VCaP (cell line): ENCODE measurements around the gene ABCC8.

Experiments used
- H3K27ac ChIP-seq: fragments of 450-650 bp; 2 replicates; pipeline ENCODE4 v1.5.1; 2017
- TF ChIP-seq, protein P1 (sequence below): fragments of 450-650 bp; conservative IDR thresholded peaks from 2 replicates; pipeline ENCODE4 v1.5.1; 2017; ENCODE audit warnings: mild to moderate bottlenecking, moderate library complexity

Gene ABCC8

DNA sequence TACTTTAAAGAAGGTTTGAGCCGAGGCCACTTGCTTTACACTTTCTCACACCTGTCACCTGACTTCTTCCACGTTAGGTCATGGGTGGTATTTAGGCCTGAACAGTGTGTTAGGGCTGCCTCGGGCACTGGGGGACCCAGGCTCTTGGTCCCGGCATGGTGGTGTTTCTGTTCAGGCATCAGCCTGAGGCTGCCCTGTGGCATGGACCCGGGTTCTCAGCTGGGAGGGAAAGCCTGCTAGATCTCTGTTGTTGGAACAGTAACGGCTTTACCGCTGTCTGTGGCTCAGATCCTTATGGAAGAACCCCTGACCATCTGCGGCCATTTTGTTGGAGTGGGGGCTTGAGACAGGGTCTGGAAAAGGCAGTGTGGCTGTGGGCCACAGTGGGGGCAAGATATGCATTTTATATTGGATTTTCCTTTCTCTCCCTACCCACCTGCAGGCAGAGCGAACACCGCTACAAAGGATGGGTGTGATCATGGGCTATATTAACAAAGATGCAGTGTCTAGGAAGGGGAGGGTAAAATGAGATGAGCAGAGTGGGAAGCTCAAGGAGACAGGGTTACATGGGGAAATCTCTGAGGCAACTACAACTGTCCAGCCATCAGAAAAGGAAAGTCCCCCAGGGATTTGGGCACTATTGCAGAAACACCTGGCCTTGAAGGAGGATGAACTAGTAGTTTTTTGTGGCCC, 86.5 kb downstream of the ABCC8 start:
- TF ChIP-seq, protein P1, sequence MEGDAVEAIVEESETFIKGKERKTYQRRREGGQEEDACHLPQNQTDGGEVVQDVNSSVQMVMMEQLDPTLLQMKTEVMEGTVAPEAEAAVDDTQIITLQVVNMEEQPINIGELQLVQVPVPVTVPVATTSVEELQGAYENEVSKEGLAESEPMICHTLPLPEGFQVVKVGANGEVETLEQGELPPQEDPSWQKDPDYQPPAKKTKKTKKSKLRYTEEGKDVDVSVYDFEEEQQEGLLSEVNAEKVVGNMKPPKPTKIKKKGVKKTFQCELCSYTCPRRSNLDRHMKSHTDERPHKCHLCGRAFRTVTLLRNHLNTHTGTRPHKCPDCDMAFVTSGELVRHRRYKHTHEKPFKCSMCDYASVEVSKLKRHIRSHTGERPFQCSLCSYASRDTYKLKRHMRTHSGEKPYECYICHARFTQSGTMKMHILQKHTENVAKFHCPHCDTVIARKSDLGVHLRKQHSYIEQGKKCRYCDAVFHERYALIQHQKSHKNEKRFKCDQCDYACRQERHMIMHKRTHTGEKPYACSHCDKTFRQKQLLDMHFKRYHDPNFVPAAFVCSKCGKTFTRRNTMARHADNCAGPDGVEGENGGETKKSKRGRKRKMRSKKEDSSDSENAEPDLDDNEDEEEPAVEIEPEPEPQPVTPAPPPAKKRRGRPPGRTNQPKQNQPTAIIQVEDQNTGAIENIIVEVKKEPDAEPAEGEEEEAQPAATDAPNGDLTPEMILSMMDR = no peak
- H3K27ac ChIP-seq = peak overlapping the region; percentile 77

DNA sequence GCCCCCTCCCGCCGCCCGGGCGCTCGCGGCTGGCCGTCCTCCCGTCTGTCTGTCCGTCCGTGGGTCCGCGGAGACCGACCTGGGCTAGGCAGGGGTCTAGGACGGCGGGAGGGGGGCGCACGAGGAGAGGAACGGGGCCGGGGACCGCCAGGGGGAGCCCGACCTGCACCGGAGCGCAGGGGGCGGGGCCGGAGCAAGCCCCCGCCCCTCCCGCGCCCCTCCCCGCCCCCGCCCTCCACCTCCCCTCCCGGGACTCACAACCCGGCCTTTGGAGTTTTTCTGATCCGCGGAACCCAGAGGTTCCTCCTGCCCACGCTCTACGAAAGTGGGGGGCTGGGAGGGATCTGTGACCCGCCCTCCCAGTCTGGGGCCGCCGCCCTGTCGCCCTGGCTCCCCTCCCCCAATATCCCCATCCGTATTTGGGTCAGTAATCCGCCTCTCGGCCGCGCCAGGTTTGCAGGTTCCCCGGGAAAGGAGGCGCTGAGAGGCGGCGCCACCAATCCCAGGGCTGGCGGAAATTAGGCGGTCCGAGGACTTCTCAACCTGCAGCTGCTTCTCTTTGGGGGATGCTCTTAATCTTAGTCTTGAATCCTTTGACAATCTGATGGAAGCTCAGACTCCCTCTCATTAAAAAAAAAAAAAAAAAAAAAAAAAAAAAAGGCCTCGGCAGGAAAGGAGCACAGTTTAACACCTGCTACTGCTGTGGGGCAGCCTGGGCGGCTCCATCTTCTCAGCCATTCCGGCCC, 87.3 kb downstream of the ABCC8 start:
- H3K27ac ChIP-seq = peak overlapping the region; percentile 77
- TF ChIP-seq, protein P1 = peak; percentile 91

DNA sequence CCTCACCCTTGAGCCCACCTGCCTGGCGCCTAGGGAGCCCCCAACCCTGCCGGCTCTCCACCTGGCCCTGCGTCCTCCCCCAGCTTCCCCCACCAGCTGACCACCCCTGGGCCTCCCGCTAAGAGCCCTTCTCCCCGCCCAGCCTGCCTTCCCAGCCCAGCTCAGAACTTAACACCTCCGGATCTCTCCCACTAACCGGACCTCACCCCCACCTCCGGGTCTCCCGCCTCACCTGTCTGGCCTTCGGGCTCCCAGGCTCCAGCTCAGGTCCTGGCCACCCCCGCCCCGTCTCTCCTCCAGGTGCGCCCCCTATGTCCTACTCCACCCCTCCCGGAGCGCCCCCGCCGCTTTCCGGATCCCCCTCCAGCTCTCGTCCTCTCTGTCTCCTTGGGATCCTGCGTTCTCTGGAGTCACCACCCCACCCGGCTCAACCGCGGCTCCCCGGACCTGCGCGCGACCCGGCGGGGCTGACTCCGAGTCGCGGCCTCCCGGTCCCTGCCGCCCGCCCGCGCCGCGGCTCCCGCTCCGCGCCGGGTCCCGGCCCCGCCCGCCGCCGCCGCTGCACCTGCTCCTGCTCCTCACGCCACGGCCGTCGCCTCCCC, 87.9 kb downstream of the ABCC8 start, which contains the start of gene KCNJ11:
Gene KCNJ11, minus strand, starts transcription at position 51 of the 602 bp plus-strand sequence. CDS start 568 bp downstream, outside the sequence.
- H3K27ac ChIP-seq = peak within 1 kb of the TSS; percentile 77
- TF ChIP-seq, protein P1 = no peak

DNA sequence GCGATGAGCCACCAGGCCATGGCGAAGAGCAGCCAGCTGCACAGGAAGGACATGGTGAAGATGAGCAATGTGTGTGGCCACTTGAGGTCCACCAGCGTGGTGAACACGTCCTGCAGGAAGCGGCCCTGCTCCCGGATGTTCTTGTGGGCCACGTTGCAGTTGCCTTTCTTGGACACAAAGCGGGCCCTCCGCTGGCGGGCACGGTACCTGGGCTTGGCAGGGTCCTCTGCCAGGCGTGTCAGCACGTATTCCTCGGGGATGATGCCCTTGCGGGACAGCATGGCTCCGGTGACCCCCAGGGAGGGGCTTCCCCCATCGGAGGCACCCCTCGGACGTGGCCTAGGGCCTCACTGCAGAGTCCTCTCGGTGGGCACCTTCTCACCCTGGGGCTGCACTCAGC, 88.8 kb downstream of the ABCC8 start:
- H3K27ac ChIP-seq = no peak overlapping the region
- TF ChIP-seq, protein P1 = no peak

DNA sequence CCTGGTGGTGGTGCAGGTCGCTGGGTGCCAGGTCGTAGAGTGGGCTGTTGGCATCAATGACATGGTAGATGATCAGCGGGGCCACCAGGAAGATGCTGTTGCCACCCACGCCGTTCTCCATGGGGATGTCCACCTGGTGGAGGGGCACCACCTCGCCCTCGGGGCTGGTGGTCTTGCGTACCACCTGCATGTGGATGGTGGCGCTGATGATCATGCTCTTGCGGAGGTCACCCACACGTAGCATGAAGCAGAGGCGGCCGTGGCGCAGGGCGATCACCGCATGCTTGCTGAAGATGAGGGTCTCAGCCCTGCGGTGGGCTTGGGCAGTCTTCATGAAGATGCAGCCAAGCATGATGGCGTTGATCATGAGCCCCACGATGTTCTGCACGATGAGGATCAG, 89.4 kb downstream of the ABCC8 start:
- TF ChIP-seq, protein P1 = no peak
- no peak overlapping the region for H3K27ac ChIP-seq

DNA sequence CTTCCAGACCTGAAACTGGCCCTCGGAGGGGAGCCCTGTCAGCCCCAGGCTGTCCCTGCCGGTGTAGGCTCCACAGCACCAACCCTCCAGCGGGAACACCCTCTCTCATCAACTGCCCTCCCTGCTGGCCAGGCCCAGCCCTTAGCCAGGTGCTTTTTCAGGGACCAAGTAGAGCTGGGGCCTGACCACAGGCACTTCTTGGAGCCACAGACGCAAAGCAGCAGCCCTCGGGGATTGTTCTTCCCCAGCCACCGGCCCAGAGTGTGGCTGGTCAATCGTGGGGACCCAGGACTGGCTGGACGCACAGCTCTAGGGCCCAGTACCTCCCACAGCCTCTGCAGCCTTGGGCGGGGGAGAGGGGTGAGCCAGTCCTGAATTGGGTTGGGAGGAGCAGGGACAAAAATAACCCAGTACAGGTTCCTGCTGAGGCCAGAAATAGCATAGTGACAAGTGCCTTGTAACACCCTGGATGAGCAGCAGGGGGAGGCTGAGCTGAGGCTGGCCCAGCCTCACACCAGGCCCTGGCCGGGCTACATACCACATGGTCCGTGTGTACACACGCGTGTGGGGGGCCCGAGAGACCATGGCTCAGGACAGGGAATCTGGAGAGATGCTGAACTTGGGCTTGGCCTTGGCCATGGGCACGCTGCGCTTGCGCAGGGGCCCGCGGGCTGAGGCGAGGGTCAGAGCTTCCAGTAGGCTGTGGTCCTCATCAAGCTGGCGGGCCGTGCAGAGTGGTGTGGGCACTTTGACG, 90.1 kb downstream of the ABCC8 start:
- peak overlapping the region; percentile 7; the same call in 1 of the 2 replicates for H3K27ac ChIP-seq
- TF ChIP-seq, protein P1 = peak; percentile 75
